Measurements from ENCODE around the gene DDAH2. TPM values are rescaled to one million over a fixed set of nuclear protein-coding genes. Genes with fewer than 3 reads are reported as not detected.

DDAH2 gene
- total and polyA plus RNA-seq, 7 donors = 86.7 to 340 (median 137) TPM

DNA sequence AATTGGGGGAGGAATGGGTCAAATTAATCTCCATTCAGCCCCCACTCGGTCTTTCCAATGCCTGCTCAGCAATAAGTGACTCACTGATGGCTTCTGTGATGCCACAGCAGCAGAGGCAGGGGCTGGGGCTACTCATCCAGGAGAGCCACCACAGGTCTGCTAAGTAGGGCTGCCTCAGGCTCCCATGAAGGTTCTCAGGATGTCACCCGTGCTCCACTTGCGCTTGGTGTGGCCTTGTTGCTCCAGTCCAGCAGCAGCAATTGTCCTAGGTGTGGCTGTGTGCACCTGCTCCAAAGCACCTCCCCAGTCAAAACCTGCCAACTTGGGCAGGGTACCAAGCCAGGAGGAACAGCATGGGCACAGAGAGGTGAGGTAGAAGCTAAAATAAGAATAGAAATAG is 6.9 kb downstream of the DDAH2 start:
- Histone ChIP-seq H3K9me3 (no peaks in the 10 kb centered on the region), H3K27me3 (no peaks in the 10 kb centered on the region), H3K27ac (no peak overlapping the region), H3K4me1 (no peaks in the 10 kb centered on the region), H3K36me3 (peaks cover 7 to 18% (median 10%) of the 10 kb centered on the region in 4 donors), H3K4me3 (no peak overlapping the region)
- TF ChIP-seq POLR2AphosphoS5 (IDR thresholded peaks at IDR 0.05) (no peak), POLR2A (IDR thresholded peaks at IDR 0.05) (no peak), EP300 (IDR thresholded peaks at IDR 0.05) (no peak)
- TF ChIP-seq, protein P1, sequence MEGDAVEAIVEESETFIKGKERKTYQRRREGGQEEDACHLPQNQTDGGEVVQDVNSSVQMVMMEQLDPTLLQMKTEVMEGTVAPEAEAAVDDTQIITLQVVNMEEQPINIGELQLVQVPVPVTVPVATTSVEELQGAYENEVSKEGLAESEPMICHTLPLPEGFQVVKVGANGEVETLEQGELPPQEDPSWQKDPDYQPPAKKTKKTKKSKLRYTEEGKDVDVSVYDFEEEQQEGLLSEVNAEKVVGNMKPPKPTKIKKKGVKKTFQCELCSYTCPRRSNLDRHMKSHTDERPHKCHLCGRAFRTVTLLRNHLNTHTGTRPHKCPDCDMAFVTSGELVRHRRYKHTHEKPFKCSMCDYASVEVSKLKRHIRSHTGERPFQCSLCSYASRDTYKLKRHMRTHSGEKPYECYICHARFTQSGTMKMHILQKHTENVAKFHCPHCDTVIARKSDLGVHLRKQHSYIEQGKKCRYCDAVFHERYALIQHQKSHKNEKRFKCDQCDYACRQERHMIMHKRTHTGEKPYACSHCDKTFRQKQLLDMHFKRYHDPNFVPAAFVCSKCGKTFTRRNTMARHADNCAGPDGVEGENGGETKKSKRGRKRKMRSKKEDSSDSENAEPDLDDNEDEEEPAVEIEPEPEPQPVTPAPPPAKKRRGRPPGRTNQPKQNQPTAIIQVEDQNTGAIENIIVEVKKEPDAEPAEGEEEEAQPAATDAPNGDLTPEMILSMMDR (IDR thresholded peaks at IDR 0.05) = no peak
- intact Hi-C loops (cut with DNase I) = no loop called here
- 44 to 76% methylated on average over 3 of the region's 3 CpGs for WGBS, 2 donors
- DNase-seq = no peak

DNA sequence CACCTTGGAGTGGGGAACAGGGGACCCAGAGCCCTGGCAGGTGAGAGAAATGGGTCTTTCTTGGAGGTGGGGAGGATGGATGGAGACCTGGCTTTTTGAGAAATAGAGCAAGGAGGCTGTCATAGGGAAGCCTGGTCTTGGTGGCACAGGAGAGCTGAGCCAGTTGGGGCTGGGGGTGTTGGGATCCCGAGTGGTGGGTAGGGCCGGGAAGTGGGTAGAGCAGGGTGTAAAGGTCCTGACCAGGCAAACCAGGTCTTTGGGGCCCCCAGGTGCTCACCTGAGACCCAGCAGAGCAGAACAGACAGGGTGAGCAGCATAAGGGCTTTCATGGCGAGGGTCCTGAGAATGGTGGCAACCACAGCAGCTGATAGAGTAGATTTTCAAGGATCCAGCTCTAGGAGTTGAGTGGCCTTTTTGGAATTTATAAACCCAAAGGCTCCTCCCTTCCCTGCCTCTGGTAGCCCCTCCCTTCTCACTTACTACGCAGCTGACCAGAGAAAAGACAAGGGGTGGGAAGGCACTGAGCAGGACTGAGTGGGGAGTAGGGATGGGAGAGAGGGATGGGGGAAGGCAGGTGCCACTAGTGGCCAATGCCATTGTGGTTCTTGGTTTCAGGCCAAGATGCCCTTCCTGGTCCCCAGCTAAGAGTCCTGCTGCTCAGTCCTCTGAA is 7.6 kb downstream of the DDAH2 start, which contains the start of gene LY6G6C:
Gene LY6G6C, minus strand, starts transcription at position 396 of the 670 bp plus-strand sequence. Its CDS starts 67 bp downstream, at position 329.
- H3K9me3 ChIP-seq = no peaks in the 10 kb centered on the region
- H3K27ac ChIP-seq = no peak within 1 kb of the TSS
- peaks cover 0 to 11% (median 4%) of the 10 kb centered on the region in 4 donors for H3K36me3 ChIP-seq
- 84 to 91% methylated on average over 4 of the region's 4 CpGs for WGBS, 2 donors
- no peaks in the 10 kb centered on the region for H3K27me3 ChIP-seq
- TF ChIP-seq, protein P1 (IDR thresholded peaks at IDR 0.05) = no peak
- TF ChIP-seq EP300 (IDR thresholded peaks at IDR 0.05) (no peak), POLR2A (IDR thresholded peaks at IDR 0.05) (no peak), POLR2AphosphoS5 (IDR thresholded peaks at IDR 0.05) (no peak)
- DNase-seq = no peak
- intact Hi-C loops (cut with DNase I) = no loop called here
- H3K4me3 ChIP-seq = no peak within 1 kb of the TSS
- H3K4me1 ChIP-seq = no peaks in the 10 kb centered on the region

DNA sequence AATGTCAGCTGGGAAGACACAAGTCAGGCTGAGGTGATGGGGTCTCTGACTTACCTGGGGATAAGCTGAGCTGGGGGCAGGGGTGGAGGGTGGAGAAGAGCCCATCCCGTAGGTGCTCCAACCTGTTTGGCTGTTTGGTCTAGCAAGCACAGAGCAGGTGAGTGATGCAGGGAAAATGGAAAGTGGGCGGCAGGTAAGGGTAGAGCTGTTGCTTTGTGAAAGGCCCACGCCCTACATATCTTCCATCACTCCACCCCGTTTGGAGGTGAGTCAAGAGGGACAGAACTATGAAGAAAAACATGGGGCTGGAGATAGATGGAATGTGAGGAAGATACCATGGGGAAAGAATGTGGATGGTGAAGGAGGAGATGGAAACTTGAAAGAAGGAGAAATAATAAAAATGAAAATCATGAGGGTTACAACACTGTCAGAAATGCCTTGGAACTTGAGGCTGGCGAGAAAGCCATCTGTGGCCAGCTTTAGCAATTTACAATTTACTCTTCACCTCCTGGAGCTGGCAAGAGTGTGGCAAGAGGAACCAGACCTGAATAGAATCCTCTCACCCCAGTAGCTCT is 8.8 kb downstream of the DDAH2 start:
- intact Hi-C loops (cut with DNase I) = no loop called here
- H3K4me1 ChIP-seq = peaks cover 0 to 5% (median 5%) of the 10 kb centered on the region in 4 donors
- DNase-seq = no peak
- 43 to 79% methylated on average over 5 of the region's 5 CpGs for WGBS, 2 donors
- no peak overlapping the region for H3K4me3 ChIP-seq
- no peaks in the 10 kb centered on the region for H3K27me3 ChIP-seq
- H3K36me3 ChIP-seq = no peaks in the 10 kb centered on the region
- H3K27ac ChIP-seq = no peak overlapping the region
- H3K9me3 ChIP-seq = no peaks in the 10 kb centered on the region
- TF ChIP-seq EP300 (IDR thresholded peaks at IDR 0.05) (no peak), POLR2AphosphoS5 (IDR thresholded peaks at IDR 0.05) (no peak), POLR2A (IDR thresholded peaks at IDR 0.05) (no peak)
- TF ChIP-seq, protein P1 (IDR thresholded peaks at IDR 0.05) = no peak

DNA sequence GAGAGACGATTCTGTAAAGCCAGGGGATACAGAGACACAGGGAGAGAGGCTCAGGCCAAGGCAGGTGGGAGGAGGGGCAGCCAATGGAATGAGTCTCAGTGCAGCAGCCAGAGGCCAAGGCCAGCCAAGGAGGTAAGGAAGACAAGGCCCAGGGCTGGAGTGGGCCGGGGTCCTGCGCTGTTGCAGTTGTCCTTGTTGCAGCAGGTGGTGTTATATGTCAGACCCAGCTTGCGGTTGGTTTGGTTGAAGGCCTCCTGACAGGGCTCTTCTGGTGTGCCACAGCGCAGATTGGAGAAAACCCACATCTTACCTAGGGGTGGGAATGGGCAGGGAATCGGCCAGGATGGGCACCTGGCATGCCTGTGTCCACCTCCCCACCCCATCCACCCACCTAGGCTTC is 10.1 kb downstream of the DDAH2 start:
- intact Hi-C loops (cut with DNase I) = no loop called here
- peaks cover 0 to 11% (median 10%) of the 10 kb centered on the region in 4 donors for H3K4me1 ChIP-seq
- no peak for DNase-seq
- no peaks in the 10 kb centered on the region for H3K36me3 ChIP-seq
- no peaks in the 10 kb centered on the region for H3K27me3 ChIP-seq
- 67 to 82% methylated on average over 6 of the region's 6 CpGs for WGBS, 2 donors
- TF ChIP-seq, protein P1 (IDR thresholded peaks at IDR 0.05) = no peak
- TF ChIP-seq POLR2AphosphoS5 (IDR thresholded peaks at IDR 0.05) (no peak), POLR2A (IDR thresholded peaks at IDR 0.05) (no peak), EP300 (IDR thresholded peaks at IDR 0.05) (no peak)
- no peaks in the 10 kb centered on the region for H3K9me3 ChIP-seq
- H3K4me3 ChIP-seq = no peak overlapping the region
- H3K27ac ChIP-seq = no peak overlapping the region

All from sigmoid colon (tissue), 7 donors.